Panc1 (cell line): ENCODE results near the gene INAFM1. TPM values are rescaled to one million over a fixed set of nuclear protein-coding genes. Genes with fewer than 3 reads are reported as not detected.
"Not testable (repeated sequence)": the region's sequence is repeated elsewhere in the genome, so short reads cannot be mapped to it uniquely, and the experiment has no call there.

ENCODE experiments used
- ATAC-seq: fragments of 200-7000 bp; cut with Tn5 transposase; 2 replicates; pipeline ENCODE4 v1.9.1; 2020; ENCODE audit warnings: mild to moderate bottlenecking, moderate library complexity
- BruUV-seq: library from RNA; stranded (reverse); fragments of 400-500 nt; replicated peaks from 2 replicates; lab custom pipeline; 2021; lab: Mats Ljungman, UMichigan
- CTCF ChIA-PET: fragments of 300-600 bp; sonication (Branson Sonifier 250); formaldehyde crosslinking; loops from one replicate; lab custom pipeline; 2022; ENCODE audit warnings: antibody characterized with exemption; lab: Charles Lee
- POLR2A ChIA-PET: fragments of 300-600 bp; sonication (Branson Sonifier 250); formaldehyde crosslinking; loops from one replicate; lab custom pipeline; 2022; ENCODE audit warnings: antibody characterized with exemption; lab: Charles Lee
- DNase-seq: peaks from one replicate; pipeline ENCODE4 v3.0.0-alpha.2; 2010; ENCODE audit warnings: low read depth, low spot score
- H3K27ac ChIP-seq: 2 replicates; pipeline ENCODE4 v1.5.1; 2011; ENCODE audit warnings: mild to moderate bottlenecking, low read length, inconsistent platforms
- H3K27me3 ChIP-seq: fragments of 200-500 bp; sonication (Bioruptor generic); 2 replicates; pipeline ENCODE4 v1.6.0; 2014; ENCODE audit warnings: low read length, inconsistent platforms; ENCODE audit not compliant: control insufficient read depth, insufficient read depth
- H3K36me3 ChIP-seq: fragments of 200-500 bp; sonication (Bioruptor generic); 2 replicates; pipeline ENCODE4 v1.5.1; 2014; ENCODE audit warnings: inconsistent platforms, mild to moderate bottlenecking, low read length, moderate library complexity; ENCODE audit not compliant: control insufficient read depth, insufficient read depth
- H3K4me1 ChIP-seq: 2 replicates; pipeline ENCODE4 v1.5.1; 2011; ENCODE audit warnings: inconsistent platforms, mild to moderate bottlenecking, low read length, moderate library complexity; ENCODE audit not compliant: control insufficient read depth, insufficient read depth
- H3K4me3 ChIP-seq, 2 experiments: 2 replicates each; pipeline ENCODE4 v1.5.1; 2011 to 2012; ENCODE audit warnings: low read depth in 2 of 2, low read length in 2 of 2, mild to moderate bottlenecking in 2 of 2, inconsistent platforms in 1 of 2, moderate library complexity in 1 of 2
- H3K9me3 ChIP-seq: fragments of 200-500 bp; sonication (Bioruptor generic); 2 replicates; pipeline ENCODE4 v1.5.1; 2014; ENCODE audit warnings: low read depth, mild to moderate bottlenecking, inconsistent platforms, low read length, moderate library complexity; ENCODE audit not compliant: control insufficient read depth, insufficient read depth
- CTCF ChIP-seq: fragments of 450-650 bp; IDR thresholded peaks from 2 replicates; pipeline ENCODE4 v1.5.1; 2017; ENCODE audit warnings: mild to moderate bottlenecking
- POLR2AphosphoS5 ChIP-seq: IDR thresholded peaks from 2 replicates; pipeline ENCODE4 v1.6.1; 2012; ENCODE audit warnings: mild to moderate bottlenecking, low read depth, low read length, moderate library complexity
- REST ChIP-seq, 2 experiments: IDR thresholded peaks; 2 replicates each; pipeline ENCODE4 v1.6.1; 2011 to 2012; ENCODE audit warnings: low read depth in 2 of 2, control low read depth in 1 of 2, low read length in 1 of 2, mild to moderate bottlenecking in 1 of 2, moderate library complexity in 1 of 2; ENCODE audit not compliant: insufficient read depth in 1 of 2
- SIN3A ChIP-seq: IDR thresholded peaks from 2 replicates; pipeline ENCODE4 v1.6.1; 2012; ENCODE audit warnings: low read depth, mild to moderate bottlenecking, low read length, moderate library complexity, borderline replicate concordance; ENCODE audit not compliant: insufficient read depth
- TCF7L2 ChIP-seq: IDR thresholded peaks from 2 replicates; pipeline ENCODE4 v1.6.1; 2011; ENCODE audit warnings: mild to moderate bottlenecking, low read depth, low read length, inconsistent platforms
- in situ Hi-C: cut with HindIII; loops from 2 replicates; pipeline ENCODE4 v1.10.0; 2016; ENCODE audit warnings: low sequenced_read_pairs, low pct_unique_long_range_greater_than_20kb
- intact Hi-C: fragments of 100-400 bp; cut with micrococcal nuclease; formaldehyde crosslinking; loops from one replicate; pipeline ENCODE4 v1.10.0; 2022; ENCODE audit not compliant: unreplicated experiment
- total RNA-seq: library from RNA; stranded (reverse); gene quantifications from one replicate; pipeline ENCODE4 v1.2.1, GENCODE V29; 2021; ENCODE audit not compliant: unreplicated experiment

The INAFM1 gene
- total RNA-seq, 1 experiment from 2014 or later = 13.1 TPM

GRCh38 chr19:47275791-47276461 lies 1.2 kb downstream of the INAFM1 start:
- POLR2A ChIA-PET = no interaction called here
- ATAC-seq = no peak
- H3K4me3 ChIP-seq = peak overlapping the region in 1 of 2 experiments; percentile 40; a peak in 2 of 4 replicates

GRCh38 chr19:47276513-47276912 lies 1.8 kb downstream of the INAFM1 start:
- H3K9me3 ChIP-seq, DNase-seq, ATAC-seq, H3K27ac ChIP-seq, H3K36me3 ChIP-seq, in situ Hi-C loops, H3K4me1 ChIP-seq, H3K27me3 ChIP-seq, intact Hi-C loops, POLR2A ChIA-PET, H3K4me3 ChIP-seq, BruUV-seq: not testable (repeated sequence)
- CTCF ChIA-PET = interaction anchor here (0.7 kb wide), 1 partner anchor 19 kb away, joined by 5 read pairs; no protein-coding TSS in a partner anchor

More at GRCh38 chr19:47275791-47276461, 1.2 kb downstream of the INAFM1 start:
- CTCF ChIA-PET = no interaction called here
- H3K4me1 ChIP-seq = peaks cover 9% of the 10 kb centered on the region
- TF ChIP-seq SIN3A (no peak), CTCF (no peak), POLR2AphosphoS5 (no peak), TCF7L2 (no peak), REST (IDR thresholded peaks at IDR 0.05; ENCODE audit: insufficient read depth in 1 of 2, low read depth in 2 of 2, low read length in 1 of 2) (no peak)
- H3K27me3 ChIP-seq = no peaks in the 10 kb centered on the region
- H3K27ac ChIP-seq = peak overlapping the region; percentile 3; the same call in 1 of the 2 replicates
- in situ Hi-C loops = no loop called here
- peaks cover 2% of the 10 kb centered on the region; the same call in 1 of the 2 replicates for H3K36me3 ChIP-seq
- no peaks in the 10 kb centered on the region for H3K9me3 ChIP-seq
- intact Hi-C loops = no loop called here
- no peak for DNase-seq
- no TSS peak for BruUV-seq

DNA sequence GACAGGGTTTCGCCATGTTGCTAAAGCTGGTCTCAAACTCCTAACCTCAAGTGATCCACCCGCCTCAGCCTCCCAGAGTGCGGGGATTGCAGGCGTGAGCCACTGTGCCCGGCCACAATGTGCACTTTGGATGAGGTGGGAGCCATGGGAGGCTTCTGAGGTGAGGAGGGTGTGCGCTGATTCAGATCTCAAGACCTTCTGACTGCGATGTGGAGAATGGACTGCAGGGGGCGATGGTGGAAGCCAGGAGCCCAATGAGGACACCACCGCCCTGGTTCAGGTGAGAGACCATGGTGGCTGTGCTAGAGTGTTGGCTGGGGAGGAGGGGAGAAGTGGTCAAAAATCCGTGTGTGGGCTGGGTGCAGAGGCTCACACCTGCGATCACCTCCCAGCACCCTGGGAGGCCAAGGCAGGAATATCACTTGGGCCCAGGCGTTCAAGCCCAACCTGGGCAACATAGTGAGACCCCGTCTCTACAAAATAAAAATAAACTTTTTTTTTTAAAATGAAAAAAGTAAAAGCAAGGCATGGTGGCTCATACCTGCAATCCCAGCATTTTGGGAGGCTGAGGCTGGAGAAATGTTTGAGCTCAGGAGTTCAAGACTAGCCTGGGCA lies 5.6 kb downstream of the INAFM1 start:
- no TSS peak for BruUV-seq
- TF ChIP-seq POLR2AphosphoS5 (no peak), CTCF (peak; percentile 41), SIN3A (no peak), REST (IDR thresholded peaks at IDR 0.05; ENCODE audit: insufficient read depth in 1 of 2, low read depth in 2 of 2, low read length in 1 of 2) (no peak), TCF7L2 (no peak)
- intact Hi-C loops = no loop called here

More for the DNA sequence above, 5.6 kb downstream of the INAFM1 start:
- Histone ChIP-seq H3K36me3 (no peaks in the 10 kb centered on the region), H3K27me3 (no peaks in the 10 kb centered on the region), H3K27ac (no peak overlapping the region), H3K9me3 (no peaks in the 10 kb centered on the region), H3K4me3 (no peak overlapping the region), H3K4me1 (peaks cover 7% of the 10 kb centered on the region)
- DNase-seq (no peak), ATAC-seq (peak; percentile 57; the same call in 1 of the 2 replicates)
- ChIA-PET CTCF (no interaction called here), POLR2A (no interaction called here)
- in situ Hi-C loops = no loop called here
